Vein endothelial cell (primary cell): ENCODE results near the gene KY. TPM values are rescaled to one million over a fixed set of nuclear protein-coding genes. Genes with fewer than 3 reads are reported as not detected.

Experiments used
- total RNA-seq: library from RNA; depleted of rRNA; stranded (reverse); fragments of >200 nt; gene quantifications from 2 replicates; pipeline ENCODE4 v1.2.3, GENCODE V29; 2012

Gene KY
- total RNA-seq = not detected in 2 replicates

GRCh38 chr3:134650431-134651346 is at the start of gene KY:
KY (minus strand) TSS chr3:134651022; CDS start chr3:134650960, 62 bp downstream.

Other genes with a start within 250 kb of the KY start
- gene ANAPC13, start 165.0 kb downstream of the KY start, total RNA-seq = 66.4 and 67.6 TPM in 2 replicates
- gene CEP63, start 165.0 kb downstream of the KY start, total RNA-seq = 13.1 and 16.5 TPM in 2 replicates
- gene EPHB1, start 144.2 kb upstream of the KY start, total RNA-seq = 3.3 and 3.6 TPM in 2 replicates